ENCODE data around the gene NDOR1. TPM values are rescaled to one million over a fixed set of nuclear protein-coding genes. Genes with fewer than 3 reads are reported as not detected.
A peak's percentile ranks its signal among the peaks of the same experiment; 100 is the strongest.

Gene NDOR1
- total RNA-seq, 1 experiment from 2014 or later, result 31.8 TPM

GRCh38 chr9:137173796-137174664, 31.5 kb upstream of the NDOR1 start:
- BruUV-seq (replicated peaks), result no TSS peak
- Mint-ChIP-seq H3K9me3 (ENCODE audit: unreplicated experiment) (no peaks in the 10 kb centered on the region), H3K36me3 (ENCODE audit: insufficient read depth, unreplicated experiment) (peaks cover 31% of the 10 kb centered on the region), H3K4me3 (ENCODE audit: unreplicated experiment) (no peak overlapping the region), H3K27me3 (ENCODE audit: insufficient read depth, unreplicated experiment) (no peaks in the 10 kb centered on the region), H3K27ac (ENCODE audit: unreplicated experiment) (no peak overlapping the region), H3K4me1 (ENCODE audit: low read depth, unreplicated experiment) (no peaks in the 10 kb centered on the region)
- Histone ChIP-seq H3K36me3 (ENCODE audit: control insufficient read depth, insufficient read depth, low read length) (no peaks in the 10 kb centered on the region), H3K4me1 (peaks cover 10% of the 10 kb centered on the region; the same call in 1 of the 2 replicates), H3K27me3 (replicated peaks; ENCODE audit: control insufficient read depth, insufficient read depth, low read length) (no peaks in the 10 kb centered on the region; the same call in 1 of the 2 replicates), H3K4me3 (ENCODE audit: low read depth, low read length) (no peak overlapping the region), H3K9me3 (no peaks in the 10 kb centered on the region)
- ChIA-PET POLR2A (interaction anchor here (0.5 to 0.9 kb wide), 3 partner anchors 23 to 88 kb away, joined by 3 to 5 read pairs (median 4); no protein-coding TSS in a partner anchor), CTCF (interaction anchor here (0.6 to 1.5 kb wide), 5 partner anchors 46 to 63 kb away, joined by 3 to 5 read pairs (median 4); partner anchors contain the start of genes RNF208 and RNF224)
- intact Hi-C loops (cut with micrococcal nuclease; ENCODE audit: unreplicated experiment), result no loop called here
- no peak for DNase-seq
- TF ChIP-seq, protein P1, sequence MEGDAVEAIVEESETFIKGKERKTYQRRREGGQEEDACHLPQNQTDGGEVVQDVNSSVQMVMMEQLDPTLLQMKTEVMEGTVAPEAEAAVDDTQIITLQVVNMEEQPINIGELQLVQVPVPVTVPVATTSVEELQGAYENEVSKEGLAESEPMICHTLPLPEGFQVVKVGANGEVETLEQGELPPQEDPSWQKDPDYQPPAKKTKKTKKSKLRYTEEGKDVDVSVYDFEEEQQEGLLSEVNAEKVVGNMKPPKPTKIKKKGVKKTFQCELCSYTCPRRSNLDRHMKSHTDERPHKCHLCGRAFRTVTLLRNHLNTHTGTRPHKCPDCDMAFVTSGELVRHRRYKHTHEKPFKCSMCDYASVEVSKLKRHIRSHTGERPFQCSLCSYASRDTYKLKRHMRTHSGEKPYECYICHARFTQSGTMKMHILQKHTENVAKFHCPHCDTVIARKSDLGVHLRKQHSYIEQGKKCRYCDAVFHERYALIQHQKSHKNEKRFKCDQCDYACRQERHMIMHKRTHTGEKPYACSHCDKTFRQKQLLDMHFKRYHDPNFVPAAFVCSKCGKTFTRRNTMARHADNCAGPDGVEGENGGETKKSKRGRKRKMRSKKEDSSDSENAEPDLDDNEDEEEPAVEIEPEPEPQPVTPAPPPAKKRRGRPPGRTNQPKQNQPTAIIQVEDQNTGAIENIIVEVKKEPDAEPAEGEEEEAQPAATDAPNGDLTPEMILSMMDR (IDR thresholded peaks at IDR 0.05; ENCODE audit: insufficient read depth in 1 of 2, low read depth in 1 of 2, low read length in 1 of 2, severe bottlenecking in 1 of 2, unreplicated experiment in 1 of 2), result no peak

GRCh38 chr9:137174722-137175293, 30.7 kb upstream of the NDOR1 start:
- H3K36me3 ChIP-seq (ENCODE audit: control insufficient read depth, insufficient read depth, low read length), result no peaks in the 10 kb centered on the region
- no peak overlapping the region for H3K27ac Mint-ChIP-seq (ENCODE audit: unreplicated experiment)
- no peaks in the 10 kb centered on the region for H3K9me3 ChIP-seq
- ChIA-PET CTCF (interaction anchor here (0.6 to 2.0 kb wide), 7 partner anchors 45 to 178 kb away, joined by 3 to 5 read pairs (median 4); partner anchors contain the start of genes RNF208 and RNF224), POLR2A (interaction anchor here (0.5 to 1.1 kb wide), 4 partner anchors 24 to 89 kb away, joined by 3 to 5 read pairs (median 4); no protein-coding TSS in a partner anchor)
- H3K27me3 Mint-ChIP-seq (ENCODE audit: insufficient read depth, unreplicated experiment), result no peaks in the 10 kb centered on the region
- DNase-seq, result peak in 1 of 2 experiments; percentile 43
- no peaks in the 10 kb centered on the region for H3K4me1 Mint-ChIP-seq (ENCODE audit: low read depth, unreplicated experiment)
- H3K4me3 Mint-ChIP-seq (ENCODE audit: unreplicated experiment), result no peak overlapping the region
- no peaks in the 10 kb centered on the region for H3K9me3 Mint-ChIP-seq (ENCODE audit: unreplicated experiment)
- TF ChIP-seq, protein P1 (IDR thresholded peaks at IDR 0.05; ENCODE audit: insufficient read depth in 1 of 2, low read depth in 1 of 2, low read length in 1 of 2, severe bottlenecking in 1 of 2, unreplicated experiment in 1 of 2), result peak; percentile 9 to 18
- peaks cover 39% of the 10 kb centered on the region for H3K36me3 Mint-ChIP-seq (ENCODE audit: insufficient read depth, unreplicated experiment)
- no TSS peak for BruUV-seq (replicated peaks)
- H3K4me3 ChIP-seq (ENCODE audit: low read depth, low read length), result no peak overlapping the region
- no peaks in the 10 kb centered on the region; the same call in 1 of the 2 replicates for H3K27me3 ChIP-seq (replicated peaks; ENCODE audit: control insufficient read depth, insufficient read depth, low read length)
- intact Hi-C loops (cut with micrococcal nuclease; ENCODE audit: unreplicated experiment), result no loop called here
- H3K4me1 ChIP-seq, result peaks cover 8% of the 10 kb centered on the region; the same call in 1 of the 2 replicates

DNA sequence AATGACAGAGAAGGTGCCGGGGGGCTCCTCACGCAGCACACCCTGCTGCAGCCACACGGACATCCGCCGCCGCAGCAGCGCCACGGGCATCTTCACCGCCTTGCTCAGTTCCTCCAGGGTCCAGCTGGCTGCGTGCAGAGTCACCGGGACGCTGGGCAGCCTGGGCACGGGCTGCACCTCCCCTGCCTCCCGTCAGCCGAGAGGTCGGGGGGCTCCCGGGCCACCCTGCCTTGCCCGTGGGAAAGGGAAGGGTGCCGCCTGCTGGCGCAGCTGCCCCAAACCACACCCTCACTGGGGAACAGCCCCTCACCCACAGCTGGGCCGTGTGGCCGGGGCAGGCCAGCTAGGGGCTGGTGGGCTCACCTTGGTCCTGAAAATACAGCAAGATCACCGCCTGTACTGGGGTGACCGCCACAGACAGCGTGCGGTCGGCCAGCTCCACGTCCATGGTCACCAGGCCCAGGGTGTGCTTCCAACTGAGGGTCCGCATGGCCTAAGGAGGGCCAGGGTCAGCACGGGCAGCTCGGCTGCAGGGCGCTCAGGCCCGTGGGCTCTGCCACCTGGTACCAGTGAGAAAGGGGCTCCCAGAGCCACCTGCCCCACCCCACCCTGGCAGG, 30.0 kb upstream of the NDOR1 start:
- CTCF ChIA-PET, result interaction anchor here (0.5 to 2.0 kb wide), 7 partner anchors 46 to 335 kb away, joined by 3 to 5 read pairs (median 4); partner anchors contain the start of genes RNF208 and RNF224
- no peaks in the 10 kb centered on the region for H3K36me3 ChIP-seq (ENCODE audit: control insufficient read depth, insufficient read depth, low read length)
- 0 out of 2 replicates have a peak, but pooled peaks cover 3% of the 10 kb centered on the region for H3K4me1 ChIP-seq
- TF ChIP-seq, protein P1 (IDR thresholded peaks at IDR 0.05; ENCODE audit: insufficient read depth in 1 of 2, low read depth in 1 of 2, low read length in 1 of 2, severe bottlenecking in 1 of 2, unreplicated experiment in 1 of 2), result peak in 1 of 2 experiments; percentile 17
- POLR2A ChIA-PET, result interaction anchor here (0.9 to 1.1 kb wide), 2 partner anchors 61 to 89 kb away, joined by 3 to 4 read pairs; no protein-coding TSS in a partner anchor
- Mint-ChIP-seq H3K27ac (ENCODE audit: unreplicated experiment) (no peak overlapping the region), H3K4me3 (ENCODE audit: unreplicated experiment) (no peak overlapping the region), H3K27me3 (ENCODE audit: insufficient read depth, unreplicated experiment) (no peaks in the 10 kb centered on the region), H3K36me3 (ENCODE audit: insufficient read depth, unreplicated experiment) (peaks cover 39% of the 10 kb centered on the region), H3K9me3 (ENCODE audit: unreplicated experiment) (no peaks in the 10 kb centered on the region), H3K4me1 (ENCODE audit: low read depth, unreplicated experiment) (no peaks in the 10 kb centered on the region)
- intact Hi-C loops (cut with micrococcal nuclease; ENCODE audit: unreplicated experiment), result no loop called here
- no peaks in the 10 kb centered on the region; the same call in 1 of the 2 replicates for H3K27me3 ChIP-seq (replicated peaks; ENCODE audit: control insufficient read depth, insufficient read depth, low read length)
- no peak overlapping the region for H3K4me3 ChIP-seq (ENCODE audit: low read depth, low read length)
- no TSS peak for BruUV-seq (replicated peaks)
- no peaks in the 10 kb centered on the region for H3K9me3 ChIP-seq
- DNase-seq, result no peak

All from Caco-2 (cell line).